HCEC 1CT (cell line): ENCODE data around the gene PJVK.
"Not testable (repeated sequence)": the region's sequence is repeated elsewhere in the genome, so short reads cannot be mapped to it uniquely, and the experiment has no call there.

Experiments
- DNase-seq: peaks from one replicate; pipeline ENCODE4 v3.0.0-alpha.2; 2017

Gene PJVK

GRCh38 chr2:178441426-178441825, 9.8 kb upstream of the PJVK start:
- no peak for DNase-seq

DNA sequence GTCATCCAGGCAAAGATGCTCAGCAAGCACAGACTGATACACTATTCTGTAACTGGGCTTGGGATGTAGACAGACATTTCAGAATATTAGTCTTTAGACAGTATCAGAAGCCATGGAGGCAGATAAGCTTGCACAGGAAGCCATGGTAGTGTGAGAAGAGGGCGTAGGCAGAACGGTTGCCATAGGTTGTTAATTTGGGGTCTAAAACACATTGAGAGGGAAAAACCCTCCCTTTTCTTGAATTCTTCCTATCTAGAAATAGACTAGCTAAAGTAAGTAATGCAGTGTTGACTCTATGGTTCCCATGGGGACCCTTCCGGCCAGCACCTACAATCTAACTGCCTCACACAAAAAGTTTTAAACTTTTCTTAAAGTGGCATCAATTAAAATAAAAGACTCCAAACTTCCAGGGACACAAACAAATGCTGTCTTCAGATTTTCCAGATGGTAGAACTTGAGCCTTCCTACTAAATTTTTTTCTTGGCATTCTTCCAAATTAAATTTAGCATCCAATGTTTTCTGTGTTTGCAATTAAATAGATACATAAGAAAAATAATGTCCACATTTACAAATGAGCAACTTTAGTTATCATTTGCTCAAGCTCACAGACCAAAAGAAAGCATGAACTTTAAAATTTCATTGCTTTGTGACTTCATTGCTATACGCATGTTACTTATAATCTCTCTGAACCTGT, 2.1 kb upstream of the PJVK start:
- no peak for DNase-seq

DNA sequence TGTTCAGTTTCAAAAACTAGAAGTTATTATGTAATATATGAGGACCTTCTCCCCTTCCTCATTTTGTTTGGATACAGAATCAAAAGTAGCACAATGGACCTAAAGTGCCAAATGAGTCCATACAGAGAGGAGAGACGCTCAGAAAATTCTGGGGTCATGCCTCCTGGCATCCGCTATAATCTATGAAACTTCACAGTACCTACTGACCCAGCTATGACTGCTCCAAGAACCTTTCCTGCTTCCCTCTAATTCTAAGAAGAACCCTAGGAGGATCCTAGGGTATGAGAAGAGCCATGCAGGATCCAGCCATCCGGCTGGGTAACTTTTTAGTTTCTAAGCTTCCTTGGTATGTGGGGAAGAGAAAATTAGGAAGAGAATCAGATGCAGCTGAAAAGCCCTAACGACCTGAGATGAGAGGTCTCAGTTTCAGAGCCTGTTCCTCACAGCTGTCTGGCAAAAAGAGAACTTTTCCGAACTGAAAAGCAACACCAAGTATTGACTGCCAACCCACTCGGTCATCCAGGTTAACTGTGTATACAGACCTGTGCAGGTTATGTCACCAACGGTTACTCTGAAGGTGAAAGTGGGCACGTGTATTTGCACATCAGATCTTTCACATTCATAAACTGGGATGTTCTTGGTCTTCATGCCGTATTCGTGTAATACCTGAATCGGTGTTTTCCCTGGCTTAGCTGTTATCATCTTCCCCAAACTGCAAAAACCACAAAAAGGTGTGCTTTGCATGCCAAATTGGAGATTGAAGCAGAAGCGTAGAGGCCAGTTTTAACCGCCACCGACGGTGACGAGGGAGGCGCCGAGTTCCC, 1.3 kb upstream of the PJVK start:
- DNase-seq, result peak; percentile 13

GRCh38 chr2:178450524-178450773, 729 bp upstream of the PJVK start:
- DNase-seq, result no peak

- DNase-seq, result no peak
Observed at GRCh38 chr2:178452334-178452733, 1.2 kb downstream of the PJVK start.

DNA sequence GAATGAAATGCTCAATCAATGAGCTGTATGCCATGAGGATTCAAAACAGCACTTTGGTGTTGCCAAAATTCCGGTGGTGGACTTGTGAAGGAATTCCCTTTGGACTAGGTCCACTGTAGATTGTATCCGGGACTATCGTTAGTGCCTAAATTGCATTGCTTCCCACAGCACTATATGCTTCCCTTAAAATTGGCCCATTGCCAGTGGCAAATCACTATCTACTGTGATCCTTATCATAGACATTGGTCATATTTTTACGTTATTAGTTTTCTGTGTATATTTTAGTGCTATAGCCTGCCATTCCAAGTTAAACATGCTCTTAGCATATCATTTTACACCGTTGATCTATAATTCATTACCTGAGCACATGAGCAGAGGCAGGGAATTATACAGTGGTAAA, 1.7 kb downstream of the PJVK start:
- DNase-seq, result no peak

DNA sequence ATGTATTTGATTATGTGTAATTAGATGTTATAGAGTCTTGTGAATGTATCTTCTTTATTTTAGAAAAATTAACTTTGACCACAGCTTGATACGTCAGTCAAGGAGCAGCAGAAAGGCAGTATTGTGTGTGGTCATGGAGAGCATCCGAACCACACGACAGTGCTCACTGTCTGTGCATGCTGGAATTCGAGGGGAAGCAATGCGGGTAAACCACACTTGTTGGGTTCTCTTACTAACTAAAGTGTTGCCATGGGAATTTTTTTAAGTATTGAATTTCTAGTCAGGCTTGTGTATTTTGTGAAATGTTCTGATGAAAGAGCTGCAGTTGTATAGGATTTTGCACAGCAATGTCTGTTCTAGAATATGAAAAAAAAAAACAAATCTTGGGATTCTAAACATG, 4.8 kb downstream of the PJVK start:
- DNase-seq, result no peak

DNA sequence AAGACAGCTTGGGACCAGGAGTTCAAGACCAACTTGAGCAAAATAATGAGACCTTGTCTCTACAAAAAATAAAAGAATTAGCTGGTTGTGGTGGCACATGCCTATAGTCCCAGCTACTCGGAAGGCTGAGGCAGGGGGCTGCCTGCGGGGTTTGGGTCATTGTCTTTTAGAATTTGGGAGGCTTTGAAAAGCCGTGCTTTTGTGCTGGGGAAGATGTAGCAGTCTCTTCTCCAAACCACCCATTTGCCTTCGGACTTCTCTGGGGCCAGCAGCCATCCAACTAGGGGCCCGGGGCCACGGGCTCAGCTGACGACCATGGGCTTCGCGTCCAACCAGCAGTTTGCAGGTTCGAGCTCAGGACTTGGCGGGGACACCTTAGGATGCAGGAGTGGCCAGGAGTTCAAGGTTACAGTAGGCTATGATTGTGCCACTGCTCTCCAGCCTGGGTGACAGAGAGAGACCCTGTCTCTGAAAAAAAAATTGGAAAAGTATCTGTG, 6.3 kb downstream of the PJVK start:
- no peak for DNase-seq

- DNase-seq, result no peak
Observed at GRCh38 chr2:178469219-178469849, 18.2 kb downstream of the PJVK start.

DNA sequence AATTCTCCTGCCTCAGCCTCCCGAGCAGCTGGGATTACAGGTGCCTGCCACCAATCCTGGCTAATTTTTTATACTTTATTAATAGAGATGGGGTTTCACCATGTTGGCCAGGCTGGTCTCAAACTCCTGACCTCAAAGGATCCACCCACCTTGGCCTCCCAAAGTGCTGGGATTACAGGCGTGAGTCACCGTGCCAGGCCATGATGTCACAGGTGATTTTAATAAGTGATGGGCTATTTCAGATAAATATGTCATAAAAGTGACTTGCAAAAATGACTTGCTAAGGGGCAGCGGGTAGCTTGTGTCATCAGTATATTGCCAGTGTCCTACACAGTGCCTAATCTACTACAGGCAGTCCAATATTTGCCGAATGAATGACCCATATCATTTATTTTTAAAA, 20.1 kb downstream of the PJVK start:
- DNase-seq, result not testable (repeated sequence)

DNA sequence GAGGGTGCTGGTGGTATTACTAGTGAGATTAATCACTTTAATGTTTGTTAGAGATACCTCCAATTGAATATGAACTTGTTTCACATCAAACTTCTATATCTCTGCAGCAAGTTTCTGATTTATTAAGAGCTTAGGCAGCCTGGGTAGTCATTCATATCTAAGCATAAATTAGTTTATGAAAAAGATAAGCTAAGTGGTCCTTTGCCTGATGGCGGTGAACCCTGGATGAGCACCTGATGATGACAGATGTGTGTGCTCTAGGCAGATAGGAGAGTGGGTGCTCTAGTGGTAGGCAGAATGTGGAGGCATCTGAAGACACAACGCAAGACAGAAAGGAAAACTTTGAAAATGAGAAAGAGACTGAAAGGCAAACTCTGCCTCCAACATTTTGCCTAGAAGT, 22.2 kb downstream of the PJVK start:
- DNase-seq, result no peak

GRCh38 chr2:178473931-178474330, 22.8 kb downstream of the PJVK start:
- no peak for DNase-seq

- no peak for DNase-seq
Observed at GRCh38 chr2:178474560-178474959, 23.4 kb downstream of the PJVK start.

DNA sequence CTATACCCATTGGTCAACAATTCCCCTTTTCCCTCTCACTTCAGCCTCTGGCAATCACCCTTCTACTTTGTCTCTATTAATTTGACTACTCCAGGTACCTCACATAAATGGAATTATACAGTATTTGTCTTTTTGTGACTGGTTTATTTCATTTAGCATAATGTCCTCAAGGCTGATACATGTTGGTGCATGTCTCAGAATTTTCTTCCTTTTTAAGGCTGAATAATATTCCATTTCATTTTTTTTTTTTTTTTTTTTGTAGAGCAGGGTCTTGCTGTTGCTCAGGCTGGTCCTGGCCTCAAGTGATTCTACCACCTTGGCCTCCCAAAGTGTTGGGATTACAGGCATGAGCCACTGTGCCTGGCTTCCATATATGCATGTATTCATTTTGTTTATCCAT, 25.3 kb downstream of the PJVK start:
- no peak for DNase-seq

DNA sequence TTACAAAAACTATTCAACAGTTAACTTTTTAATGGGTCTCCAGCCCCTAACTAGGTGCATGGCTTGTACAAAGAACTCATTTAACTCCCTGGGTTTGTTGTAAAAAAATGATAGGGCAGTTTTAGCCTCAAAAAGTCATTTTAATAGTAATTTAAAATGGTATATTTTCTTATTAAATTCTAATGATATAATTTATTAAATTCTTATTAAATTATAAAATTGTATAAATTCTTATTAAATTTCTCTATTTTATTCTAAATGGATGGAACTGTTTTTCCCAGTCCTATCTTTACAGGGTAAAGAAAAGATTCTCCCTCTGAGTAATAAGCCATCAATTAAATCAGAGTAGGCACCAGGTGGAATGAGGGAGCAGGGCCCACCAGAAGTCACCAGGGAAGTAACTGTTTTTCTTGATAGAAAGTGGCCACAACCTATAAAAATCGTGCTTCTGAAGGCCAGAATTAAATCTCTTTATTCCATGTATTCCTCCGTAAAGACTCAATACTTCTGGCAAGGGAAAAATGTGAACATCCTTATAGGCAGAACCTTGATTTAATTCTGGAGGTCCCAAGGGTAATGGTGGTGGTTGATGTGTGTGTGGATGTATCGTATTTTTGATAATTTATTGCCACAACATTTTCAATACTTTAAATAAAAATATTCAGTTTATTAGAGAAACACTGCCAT, 26.4 kb downstream of the PJVK start:
- DNase-seq, result no peak

- no peak for DNase-seq
Observed at GRCh38 chr2:178478130-178478438, 26.9 kb downstream of the PJVK start.

DNA sequence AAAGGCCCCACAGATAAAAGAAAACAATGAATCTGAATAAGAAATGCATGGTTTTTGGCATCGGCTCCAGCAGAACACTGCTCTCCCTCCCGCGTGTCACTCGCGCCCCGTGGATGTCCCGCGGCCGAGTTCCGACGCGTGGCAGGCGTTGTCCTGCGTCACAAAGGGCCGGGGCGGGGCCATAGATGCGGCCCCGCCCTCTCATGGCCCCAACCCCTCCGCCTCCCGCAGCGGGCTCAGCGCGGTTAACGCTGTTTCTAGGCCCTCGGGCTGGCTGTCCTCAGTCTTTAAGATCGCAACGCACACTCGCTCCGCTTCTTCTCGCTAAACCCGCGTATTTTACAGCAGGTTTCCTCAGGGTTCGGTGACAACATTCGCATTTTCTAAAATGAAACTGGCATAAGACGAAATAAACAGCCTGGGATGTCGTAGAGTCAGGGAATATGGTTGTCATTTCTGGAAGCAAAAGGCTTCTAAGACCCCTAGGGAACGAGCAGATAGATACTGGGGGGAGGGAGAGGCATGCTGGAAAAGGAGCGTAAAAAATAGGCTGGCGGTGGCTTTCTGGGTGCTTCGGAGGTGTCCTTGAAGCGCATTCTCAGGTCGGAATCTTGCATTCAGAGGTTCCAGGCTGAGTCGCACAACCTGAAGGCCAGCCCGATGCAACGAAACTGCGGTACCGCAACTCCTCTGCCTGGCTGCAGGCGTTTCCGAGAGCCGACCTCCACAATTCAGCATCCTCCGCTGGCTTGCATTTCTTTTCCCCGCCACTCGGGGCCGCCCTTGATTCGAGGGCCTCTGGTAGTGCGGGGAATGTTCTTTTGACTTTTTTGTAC, 27.5 kb downstream of the PJVK start, which contains the start of gene FKBP7:
FKBP7 (minus strand) TSS at position 162 of the 836 bp plus-strand sequence; CDS start at position 61, 101 bp downstream.
- DNase-seq, result peak; percentile 71

DNA sequence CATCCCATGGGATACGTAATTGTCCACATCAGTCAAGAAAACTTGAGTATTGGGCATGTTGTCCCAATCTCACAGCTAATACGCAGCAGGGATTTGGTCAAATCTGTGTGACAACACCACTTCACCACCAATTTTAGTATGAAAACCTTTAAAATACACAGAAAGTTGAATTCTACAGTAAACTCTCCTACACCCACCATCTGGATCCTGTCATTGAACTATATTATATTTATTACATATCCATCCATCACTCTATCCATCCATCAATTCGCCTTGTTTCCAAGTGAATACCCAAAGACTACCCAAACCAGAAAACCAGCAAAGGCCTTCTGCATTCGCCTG, 28.1 kb downstream of the PJVK start:
- no peak for DNase-seq

GRCh38 chr2:178479758-178480226, 28.6 kb downstream of the PJVK start:
- no peak for DNase-seq

- DNase-seq, result peak; percentile 97
Observed at GRCh38 chr2:178480227-178481181, 29.3 kb downstream of the PJVK start, which contains the start of gene PLEKHA3. TSS of gene PLEKHA3 (plus strand) at chr2:178480457. CDS start at chr2:178480870, 413 bp downstream.

GRCh38 chr2:178482437-178482836, 31.3 kb downstream of the PJVK start:
- no peak for DNase-seq
